ENCODE data around the gene CFAP299. TPM values are rescaled to one million over a fixed set of nuclear protein-coding genes. Genes with fewer than 3 reads are reported as not detected.
A peak's percentile ranks its signal among the peaks of the same experiment; 100 is the strongest.
"Not testable (repeated sequence)": the region's sequence is repeated elsewhere in the genome, so short reads cannot be mapped to it uniquely, and the experiment has no call there.

The CFAP299 gene
- total RNA-seq (not detected), polyA plus RNA-seq (not detected)
- long read RNA-seq, donor 1, result 0 reads
- long read RNA-seq, donor 2, result 0 reads
- long read RNA-seq, donor 3, result 0 reads
- long read RNA-seq, donor 4, result 0 reads

GRCh38 chr4:80335554-80336358 is at the start of gene CFAP299:
Gene CFAP299, plus strand, starts transcription at chr4:80335730.
- intact Hi-C loops (cut with DNase I), result loop anchor here in 1 of 4 donors (10.0 kb wide), 1 partner anchor 1381 kb away; no protein-coding TSS in a partner anchor
- Histone ChIP-seq H3K4me3 (ENCODE audit: low read length) (peak within 1 kb of the TSS; percentile 60), H3K9me3 (ENCODE audit: control insufficient read depth, low read length) (no peaks in the 10 kb centered on the region), H3K27ac (ENCODE audit: low read length) (no peak within 1 kb of the TSS), H3K27me3 (ENCODE audit: control insufficient read depth, insufficient read depth) (peaks cover 3% of the 10 kb centered on the region), H3K4me1 (ENCODE audit: control insufficient read depth, insufficient read depth, low read length) (no peaks in the 10 kb centered on the region)
- under 1% methylated on average over 49 of the region's 49 CpGs for WGBS
- DNase-seq, result peak; percentile 87 to 94 (median 88)
- peak; percentile 98 to 99 for ATAC-seq

GRCh38 chr4:80286451-80286850 is 49.1 kb upstream of the CFAP299 start:
- Histone ChIP-seq H3K9me3 (ENCODE audit: control insufficient read depth, low read length) (no peaks in the 10 kb centered on the region), H3K4me3 (ENCODE audit: low read length) (no peak overlapping the region), H3K27me3 (ENCODE audit: control insufficient read depth, insufficient read depth) (no peaks in the 10 kb centered on the region), H3K27ac (ENCODE audit: low read length) (no peak overlapping the region), H3K4me1 (ENCODE audit: control insufficient read depth, insufficient read depth, low read length) (no peaks in the 10 kb centered on the region)
- 42% methylated on average over 7 of the region's 7 CpGs for WGBS
- DNase-seq (no peak), ATAC-seq (no peak)
- intact Hi-C loops (cut with DNase I), result no loop called here

- intact Hi-C loops (cut with DNase I); DNase-seq; H3K4me3 ChIP-seq (ENCODE audit: low read length); H3K27ac ChIP-seq (ENCODE audit: low read length); H3K27me3 ChIP-seq (ENCODE audit: control insufficient read depth, insufficient read depth); ATAC-seq; H3K9me3 ChIP-seq (ENCODE audit: control insufficient read depth, low read length); H3K4me1 ChIP-seq (ENCODE audit: control insufficient read depth, insufficient read depth, low read length): not testable (repeated sequence)
- WGBS, result 97% methylated on average over 2 of the region's 2 CpGs
These were observed 44.9 kb upstream of the CFAP299 start for GRCh38 chr4:80290665-80291064.

GRCh38 chr4:80294206-80294605 is 41.3 kb upstream of the CFAP299 start:
- intact Hi-C loops (cut with DNase I), result no loop called here
- no peaks in the 10 kb centered on the region for H3K9me3 ChIP-seq (ENCODE audit: control insufficient read depth, low read length)
- ATAC-seq (no peak), DNase-seq (no peak)
- peaks cover 3% of the 10 kb centered on the region for H3K27me3 ChIP-seq (ENCODE audit: control insufficient read depth, insufficient read depth)
- no peak overlapping the region for H3K4me3 ChIP-seq (ENCODE audit: low read length)
- H3K27ac ChIP-seq (ENCODE audit: low read length), result no peak overlapping the region
- WGBS, result 87% methylated on average over 2 of the region's 2 CpGs
- no peaks in the 10 kb centered on the region for H3K4me1 ChIP-seq (ENCODE audit: control insufficient read depth, insufficient read depth, low read length)

GRCh38 chr4:80295336-80295735 is 40.2 kb upstream of the CFAP299 start:
- Histone ChIP-seq H3K4me1 (ENCODE audit: control insufficient read depth, insufficient read depth, low read length) (no peaks in the 10 kb centered on the region), H3K9me3 (ENCODE audit: control insufficient read depth, low read length) (no peaks in the 10 kb centered on the region), H3K27me3 (ENCODE audit: control insufficient read depth, insufficient read depth) (peaks cover 3% of the 10 kb centered on the region), H3K27ac (ENCODE audit: low read length) (no peak overlapping the region), H3K4me3 (ENCODE audit: low read length) (no peak overlapping the region)
- intact Hi-C loops (cut with DNase I), result no loop called here
- no peak for DNase-seq
- 62% methylated on average over 3 of the region's 3 CpGs for WGBS
- ATAC-seq, result no peak

- Histone ChIP-seq H3K27me3 (ENCODE audit: control insufficient read depth, insufficient read depth) (peaks cover 3% of the 10 kb centered on the region), H3K9me3 (ENCODE audit: control insufficient read depth, low read length) (no peaks in the 10 kb centered on the region), H3K4me3 (ENCODE audit: low read length) (no peak overlapping the region), H3K4me1 (ENCODE audit: control insufficient read depth, insufficient read depth, low read length) (no peaks in the 10 kb centered on the region), H3K27ac (ENCODE audit: low read length) (no peak overlapping the region)
- WGBS, result 81% methylated on average over 5 of the region's 5 CpGs
- ATAC-seq, result no peak
- intact Hi-C loops (cut with DNase I), result no loop called here
- no peak for DNase-seq
These were observed 39.7 kb upstream of the CFAP299 start for GRCh38 chr4:80295826-80296225.

- intact Hi-C loops (cut with DNase I), result no loop called here
- H3K27me3 ChIP-seq (ENCODE audit: control insufficient read depth, insufficient read depth), result peaks cover 3% of the 10 kb centered on the region
These were observed 33.6 kb upstream of the CFAP299 start for GRCh38 chr4:80301884-80302283.

GRCh38 chr4:80302616-80303223 is 32.8 kb upstream of the CFAP299 start:
- 95% methylated on average over 26 of the region's 26 CpGs for WGBS
- H3K4me1 ChIP-seq (ENCODE audit: control insufficient read depth, insufficient read depth, low read length), result no peaks in the 10 kb centered on the region
- H3K27me3 ChIP-seq (ENCODE audit: control insufficient read depth, insufficient read depth), result no peaks in the 10 kb centered on the region
- H3K9me3 ChIP-seq (ENCODE audit: control insufficient read depth, low read length), result no peaks in the 10 kb centered on the region
- ATAC-seq, result no peak
- no peak overlapping the region for H3K27ac ChIP-seq (ENCODE audit: low read length)
- no peak overlapping the region for H3K4me3 ChIP-seq (ENCODE audit: low read length)
- intact Hi-C loops (cut with DNase I), result no loop called here
- peak in 1 of 3 donors; percentile 33 for DNase-seq

More at GRCh38 chr4:80301884-80302283, 33.6 kb upstream of the CFAP299 start:
- H3K9me3 ChIP-seq (ENCODE audit: control insufficient read depth, low read length), result no peaks in the 10 kb centered on the region
- no peak overlapping the region for H3K4me3 ChIP-seq (ENCODE audit: low read length)
- 82% methylated on average over 4 of the region's 4 CpGs for WGBS
- no peak overlapping the region for H3K27ac ChIP-seq (ENCODE audit: low read length)
- H3K4me1 ChIP-seq (ENCODE audit: control insufficient read depth, insufficient read depth, low read length), result no peaks in the 10 kb centered on the region
- DNase-seq (no peak), ATAC-seq (no peak)

- DNase-seq (no peak), ATAC-seq (no peak)
- H3K27ac ChIP-seq (ENCODE audit: low read length), result no peak overlapping the region
- no peaks in the 10 kb centered on the region for H3K4me1 ChIP-seq (ENCODE audit: control insufficient read depth, insufficient read depth, low read length)
- 79% methylated on average over 3 of the region's 3 CpGs for WGBS
- no peaks in the 10 kb centered on the region for H3K9me3 ChIP-seq (ENCODE audit: control insufficient read depth, low read length)
- intact Hi-C loops (cut with DNase I), result no loop called here
- H3K27me3 ChIP-seq (ENCODE audit: control insufficient read depth, insufficient read depth), result no peaks in the 10 kb centered on the region
- no peak overlapping the region for H3K4me3 ChIP-seq (ENCODE audit: low read length)
These were observed 30.1 kb upstream of the CFAP299 start for GRCh38 chr4:80305466-80305865.

GRCh38 chr4:80306260-80306659 is 29.3 kb upstream of the CFAP299 start:
- WGBS, result 74% methylated on average over 2 of the region's 2 CpGs
- DNase-seq (no peak), ATAC-seq (no peak)

GRCh38 chr4:80307183-80307735 is 28.3 kb upstream of the CFAP299 start:
- intact Hi-C loops (cut with DNase I), result no loop called here
- ATAC-seq (no peak), DNase-seq (no peak)
- H3K4me1 ChIP-seq (ENCODE audit: control insufficient read depth, insufficient read depth, low read length), result no peaks in the 10 kb centered on the region
- no peak overlapping the region for H3K4me3 ChIP-seq (ENCODE audit: low read length)
- H3K27ac ChIP-seq (ENCODE audit: low read length), result no peak overlapping the region
- WGBS, result 26% methylated on average over 1 of the region's 1 CpG
- H3K27me3 ChIP-seq (ENCODE audit: control insufficient read depth, insufficient read depth), result no peaks in the 10 kb centered on the region
- no peaks in the 10 kb centered on the region for H3K9me3 ChIP-seq (ENCODE audit: control insufficient read depth, low read length)

More at GRCh38 chr4:80306260-80306659, 29.3 kb upstream of the CFAP299 start:
- no peaks in the 10 kb centered on the region for H3K27me3 ChIP-seq (ENCODE audit: control insufficient read depth, insufficient read depth)
- no peak overlapping the region for H3K4me3 ChIP-seq (ENCODE audit: low read length)
- no peaks in the 10 kb centered on the region for H3K9me3 ChIP-seq (ENCODE audit: control insufficient read depth, low read length)
- H3K4me1 ChIP-seq (ENCODE audit: control insufficient read depth, insufficient read depth, low read length), result no peaks in the 10 kb centered on the region
- H3K27ac ChIP-seq (ENCODE audit: low read length), result no peak overlapping the region
- intact Hi-C loops (cut with DNase I), result no loop called here
